ENCODE measurements around the gene DTX1.

DTX1 gene

GRCh38 chr12:113072136-113072535, 15.6 kb downstream of the DTX1 start:
- DNase-seq, result peak in 1 of 2 experiments; percentile 59

GRCh38 chr12:113073586-113073985, 17.1 kb downstream of the DTX1 start:
- DNase-seq, result no peak

- peak; percentile 37 for DNase-seq
Measured at GRCh38 chr12:113075137-113075683, 18.7 kb downstream of the DTX1 start.

GRCh38 chr12:113077057-113077858, 20.7 kb downstream of the DTX1 start:
- no peak for DNase-seq

GRCh38 chr12:113077859-113078255, 21.3 kb downstream of the DTX1 start:
- no peak for DNase-seq

- no peak for DNase-seq
Measured at GRCh38 chr12:113081873-113082272, 25.3 kb downstream of the DTX1 start.

- no peak for DNase-seq
Measured at GRCh38 chr12:113082486-113083148, 26.1 kb downstream of the DTX1 start.

- DNase-seq, result no peak
Measured at GRCh38 chr12:113083863-113084435, 27.4 kb downstream of the DTX1 start.

GRCh38 chr12:113086249-113087164, 30.0 kb downstream of the DTX1 start:
- DNase-seq, result peak in 1 of 2 experiments; percentile 18

- no peak for DNase-seq
Measured at GRCh38 chr12:113087193-113087592, 30.7 kb downstream of the DTX1 start.

- no peak for DNase-seq
Measured at GRCh38 chr12:113088037-113088436, 31.5 kb downstream of the DTX1 start.

GRCh38 chr12:113088971-113089756, 32.6 kb downstream of the DTX1 start:
- no peak for DNase-seq

GRCh38 chr12:113089839-113090238, 33.3 kb downstream of the DTX1 start:
- DNase-seq, result no peak

- DNase-seq, result no peak
Measured at GRCh38 chr12:113090740-113091139, 34.2 kb downstream of the DTX1 start.

GRCh38 chr12:113091506-113091905, 35.0 kb downstream of the DTX1 start:
- DNase-seq, result no peak

GRCh38 chr12:113092607-113093408, 36.3 kb downstream of the DTX1 start:
- no peak for DNase-seq

- DNase-seq, result no peak
Measured at GRCh38 chr12:113093409-113094101, 37.0 kb downstream of the DTX1 start.

- DNase-seq, result no peak
Measured at GRCh38 chr12:113094738-113095137, 38.2 kb downstream of the DTX1 start.

GRCh38 chr12:113095405-113095804, 38.9 kb downstream of the DTX1 start:
- DNase-seq, result no peak
